Neural cell (in vitro differentiated cells): ENCODE results near the gene ATOSB.

Experiments
- EZH2 ChIP-seq: fragments of 200-600, 300-800 bp; shearing (Covaris generic), sonication (generic); IDR thresholded peaks from 2 replicates; pipeline ENCODE4 v1.6.1; 2014; ENCODE audit warnings: antibody characterized with exemption, low read length, borderline replicate concordance, mild to moderate bottlenecking; ENCODE audit not compliant: insufficient read depth, poor library complexity, severe bottlenecking
- MXI1 ChIP-seq: fragments of 450-650 bp; conservative IDR thresholded peaks from 2 replicates; pipeline ENCODE4 v1.6.1; 2014; ENCODE audit warnings: antibody characterized with exemption, mild to moderate bottlenecking; ENCODE audit not compliant: poor library complexity, severe bottlenecking
- POLR2AphosphoS5 ChIP-seq: IDR thresholded peaks from 2 replicates; pipeline ENCODE4 v1.6.1; 2012
- TF ChIP-seq, protein P1 (sequence below): fragments of 450-650 bp; IDR thresholded peaks from 2 replicates; pipeline ENCODE4 v1.5.1; 2014; ENCODE audit warnings: antibody characterized with exemption, mild to moderate bottlenecking, moderate library complexity; ENCODE audit not compliant: poor library complexity, severe bottlenecking
- TF ChIP-seq, protein P2 (sequence below): IDR thresholded peaks from 2 replicates; pipeline ENCODE4 v1.6.1; 2012; ENCODE audit warnings: borderline replicate concordance

DNA sequence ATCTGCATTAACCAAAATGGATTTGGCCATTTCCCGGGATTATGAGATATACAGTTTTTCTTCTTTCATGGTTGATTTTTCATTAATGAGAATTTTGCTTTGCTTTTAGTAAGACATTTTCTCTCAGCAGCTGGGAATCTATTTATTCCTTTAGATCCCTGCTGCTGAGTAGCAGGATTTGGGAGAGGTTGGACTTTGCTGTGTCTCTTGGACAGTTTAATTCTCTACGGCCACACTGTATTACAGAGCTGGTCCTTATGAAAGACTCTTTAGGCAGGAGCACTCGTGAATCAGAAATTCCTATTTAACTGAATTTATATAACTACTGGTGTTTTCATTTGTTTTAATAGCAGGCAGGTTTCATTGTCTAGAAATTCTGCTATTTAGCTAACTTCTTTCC lies 47.8 kb upstream of the ATOSB start:
- TF ChIP-seq, protein P1, sequence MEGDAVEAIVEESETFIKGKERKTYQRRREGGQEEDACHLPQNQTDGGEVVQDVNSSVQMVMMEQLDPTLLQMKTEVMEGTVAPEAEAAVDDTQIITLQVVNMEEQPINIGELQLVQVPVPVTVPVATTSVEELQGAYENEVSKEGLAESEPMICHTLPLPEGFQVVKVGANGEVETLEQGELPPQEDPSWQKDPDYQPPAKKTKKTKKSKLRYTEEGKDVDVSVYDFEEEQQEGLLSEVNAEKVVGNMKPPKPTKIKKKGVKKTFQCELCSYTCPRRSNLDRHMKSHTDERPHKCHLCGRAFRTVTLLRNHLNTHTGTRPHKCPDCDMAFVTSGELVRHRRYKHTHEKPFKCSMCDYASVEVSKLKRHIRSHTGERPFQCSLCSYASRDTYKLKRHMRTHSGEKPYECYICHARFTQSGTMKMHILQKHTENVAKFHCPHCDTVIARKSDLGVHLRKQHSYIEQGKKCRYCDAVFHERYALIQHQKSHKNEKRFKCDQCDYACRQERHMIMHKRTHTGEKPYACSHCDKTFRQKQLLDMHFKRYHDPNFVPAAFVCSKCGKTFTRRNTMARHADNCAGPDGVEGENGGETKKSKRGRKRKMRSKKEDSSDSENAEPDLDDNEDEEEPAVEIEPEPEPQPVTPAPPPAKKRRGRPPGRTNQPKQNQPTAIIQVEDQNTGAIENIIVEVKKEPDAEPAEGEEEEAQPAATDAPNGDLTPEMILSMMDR = no peak
- TF ChIP-seq POLR2AphosphoS5 (no peak), EZH2 (no peak), MXI1 (no peak)
- TF ChIP-seq, protein P2, sequence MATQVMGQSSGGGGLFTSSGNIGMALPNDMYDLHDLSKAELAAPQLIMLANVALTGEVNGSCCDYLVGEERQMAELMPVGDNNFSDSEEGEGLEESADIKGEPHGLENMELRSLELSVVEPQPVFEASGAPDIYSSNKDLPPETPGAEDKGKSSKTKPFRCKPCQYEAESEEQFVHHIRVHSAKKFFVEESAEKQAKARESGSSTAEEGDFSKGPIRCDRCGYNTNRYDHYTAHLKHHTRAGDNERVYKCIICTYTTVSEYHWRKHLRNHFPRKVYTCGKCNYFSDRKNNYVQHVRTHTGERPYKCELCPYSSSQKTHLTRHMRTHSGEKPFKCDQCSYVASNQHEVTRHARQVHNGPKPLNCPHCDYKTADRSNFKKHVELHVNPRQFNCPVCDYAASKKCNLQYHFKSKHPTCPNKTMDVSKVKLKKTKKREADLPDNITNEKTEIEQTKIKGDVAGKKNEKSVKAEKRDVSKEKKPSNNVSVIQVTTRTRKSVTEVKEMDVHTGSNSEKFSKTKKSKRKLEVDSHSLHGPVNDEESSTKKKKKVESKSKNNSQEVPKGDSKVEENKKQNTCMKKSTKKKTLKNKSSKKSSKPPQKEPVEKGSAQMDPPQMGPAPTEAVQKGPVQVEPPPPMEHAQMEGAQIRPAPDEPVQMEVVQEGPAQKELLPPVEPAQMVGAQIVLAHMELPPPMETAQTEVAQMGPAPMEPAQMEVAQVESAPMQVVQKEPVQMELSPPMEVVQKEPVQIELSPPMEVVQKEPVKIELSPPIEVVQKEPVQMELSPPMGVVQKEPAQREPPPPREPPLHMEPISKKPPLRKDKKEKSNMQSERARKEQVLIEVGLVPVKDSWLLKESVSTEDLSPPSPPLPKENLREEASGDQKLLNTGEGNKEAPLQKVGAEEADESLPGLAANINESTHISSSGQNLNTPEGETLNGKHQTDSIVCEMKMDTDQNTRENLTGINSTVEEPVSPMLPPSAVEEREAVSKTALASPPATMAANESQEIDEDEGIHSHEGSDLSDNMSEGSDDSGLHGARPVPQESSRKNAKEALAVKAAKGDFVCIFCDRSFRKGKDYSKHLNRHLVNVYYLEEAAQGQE = no peak
